ENCODE results near the gene SCAMP2. TPM values are rescaled to one million over a fixed set of nuclear protein-coding genes. Genes with fewer than 3 reads are reported as not detected.
"Not testable (repeated sequence)": the region's sequence is repeated elsewhere in the genome, so short reads cannot be mapped to it uniquely, and the experiment has no call there.

SCAMP2 gene, protein sequence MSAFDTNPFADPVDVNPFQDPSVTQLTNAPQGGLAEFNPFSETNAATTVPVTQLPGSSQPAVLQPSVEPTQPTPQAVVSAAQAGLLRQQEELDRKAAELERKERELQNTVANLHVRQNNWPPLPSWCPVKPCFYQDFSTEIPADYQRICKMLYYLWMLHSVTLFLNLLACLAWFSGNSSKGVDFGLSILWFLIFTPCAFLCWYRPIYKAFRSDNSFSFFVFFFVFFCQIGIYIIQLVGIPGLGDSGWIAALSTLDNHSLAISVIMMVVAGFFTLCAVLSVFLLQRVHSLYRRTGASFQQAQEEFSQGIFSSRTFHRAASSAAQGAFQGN
- polyA plus RNA-seq, result 100 to 1,000 TPM in 1 of 4 donors, 10 to 100 TPM in 3; 52.3 to 128 (median 75.7) TPM
- long read RNA-seq, donor 1, result 0 reads
- long read RNA-seq, donor 2, transcript SCAMP2-201 (9 exons, 2,453 nt), result major isoform, 25 of 35 reads
- long read RNA-seq, donor 2, partial matches to known transcripts, result 8 of 35 reads
- long read RNA-seq, donor 2, other reads (novel, unspliced or antisense), result 0 of 35 reads
- long read RNA-seq, donor 3, transcript SCAMP2-201 (9 exons, 2,453 nt), result major isoform, 21 of 41 reads
- long read RNA-seq, donor 3, partial matches to known transcripts, result 17 of 41 reads
- long read RNA-seq, donor 3, other reads (novel, unspliced or antisense), result 0 of 41 reads
- long read RNA-seq, donor 4, partial matches to known transcripts, result 0 of 2 reads
- long read RNA-seq, donor 4, other reads (novel, unspliced or antisense), result 0 of 2 reads
- long read RNA-seq, donor 5, transcript SCAMP2-201 (9 exons, 2,453 nt), result major isoform, 5 of 5 reads
- long read RNA-seq, donor 5, partial matches to known transcripts, result 0 of 5 reads
- long read RNA-seq, donor 5, other reads (novel, unspliced or antisense), result 0 of 5 reads
- long read RNA-seq, donor 6, transcript SCAMP2-201 (9 exons, 2,453 nt), result major isoform, 40 of 79 reads
- long read RNA-seq, donor 6, partial matches to known transcripts, result 37 of 79 reads
- long read RNA-seq, donor 6, other reads (novel, unspliced or antisense), result 0 of 79 reads
- long read RNA-seq, donor 7, transcript SCAMP2-201 (9 exons, 2,453 nt), result major isoform, 24 of 25 reads
- long read RNA-seq, donor 7, partial matches to known transcripts, result 0 of 25 reads
- long read RNA-seq, donor 7, other reads (novel, unspliced or antisense), result 0 of 25 reads
- long read RNA-seq, donor 8, partial matches to known transcripts, result 0 of 2 reads
- long read RNA-seq, donor 8, other reads (novel, unspliced or antisense), result 0 of 2 reads
- long read RNA-seq, donor 9, transcript SCAMP2-201 (9 exons, 2,453 nt), result major isoform, 10 of 10 reads
- long read RNA-seq, donor 9, partial matches to known transcripts, result 0 of 10 reads
- long read RNA-seq, donor 9, other reads (novel, unspliced or antisense), result 0 of 10 reads
- long read RNA-seq, donor 10, transcript SCAMP2-201 (9 exons, 2,453 nt), result major isoform, 48 of 56 reads
- long read RNA-seq, donor 10, partial matches to known transcripts, result 6 of 56 reads
- long read RNA-seq, donor 10, other reads (novel, unspliced or antisense), result 0 of 56 reads

DNA sequence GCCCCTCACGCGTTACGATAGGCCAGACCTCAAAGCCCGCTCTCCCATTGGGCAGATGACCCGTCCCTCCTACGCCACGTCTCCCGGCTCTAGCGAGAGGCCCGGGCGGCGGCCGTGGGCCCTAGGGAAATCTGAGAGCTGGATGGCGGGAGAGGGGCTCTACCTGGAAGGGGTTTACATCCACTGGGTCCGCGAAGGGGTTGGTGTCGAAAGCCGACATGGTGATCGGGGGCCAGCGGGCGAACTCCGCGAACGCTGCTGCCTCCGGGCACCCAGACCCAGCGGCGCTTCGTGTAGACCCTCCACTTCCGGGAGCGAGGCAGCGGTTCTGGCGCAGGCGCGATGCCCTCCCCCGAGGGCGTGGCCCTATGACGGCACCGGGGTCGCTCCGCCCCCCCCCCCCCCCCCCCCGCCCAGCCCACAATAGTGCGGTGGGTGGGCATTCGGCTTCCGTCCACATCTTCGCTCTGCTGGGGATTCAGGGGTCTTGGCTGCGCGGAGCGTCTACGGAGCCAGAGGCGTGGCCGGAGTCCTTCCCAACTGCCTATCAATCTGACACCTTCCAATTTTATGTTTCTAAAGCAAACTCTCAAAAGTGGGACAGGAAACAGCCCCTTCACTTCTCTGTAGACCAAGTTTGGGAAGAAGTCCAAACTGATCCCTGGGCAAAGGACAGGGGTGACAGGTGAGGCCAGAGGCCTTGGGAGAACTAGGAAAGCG, at the start of gene SCAMP2:
TSS of gene SCAMP2 (minus strand) at position 330 of the 720 bp plus-strand sequence. CDS start at position 220, 110 bp downstream.
- WGBS, 3 donors, result 0 to 1% (median 1%) methylated on average over 33 to 50 of the region's 52 CpGs
- Histone ChIP-seq H3K36me3 (ENCODE audit: control insufficient read depth in 3 of 3, insufficient read depth in 2 of 3, low read depth in 1 of 3, low read length in 3 of 3) (peaks cover 0 to 13% (median 0%) of the 10 kb centered on the region in 3 donors), H3K4me3 (ENCODE audit: low read depth in 1 of 3, low read length in 3 of 3) (peak within 1 kb of the TSS; percentile 72 to 74 (median 74)), H3K27ac (ENCODE audit: low read depth in 1 of 3, low read length in 2 of 3) (peak within 1 kb of the TSS; percentile 90 to 96 (median 93)), H3K27me3 (ENCODE audit: control insufficient read depth in 3 of 3, insufficient read depth in 3 of 3, low read length in 3 of 3) (no peaks in the 10 kb centered on the region), H3K9me3 (ENCODE audit: control insufficient read depth in 2 of 2, insufficient read depth in 1 of 2, low read depth in 1 of 2, low read length in 1 of 2) (no peaks in the 10 kb centered on the region), H3K4me1 (ENCODE audit: control insufficient read depth in 3 of 3, insufficient read depth in 2 of 3, low read depth in 1 of 3, low read length in 2 of 3) (peaks cover 8 to 38% (median 14%) of the 10 kb centered on the region in 3 donors)
- DNase-seq (peak; percentile 98), FAIRE-seq (no peak)

DNA sequence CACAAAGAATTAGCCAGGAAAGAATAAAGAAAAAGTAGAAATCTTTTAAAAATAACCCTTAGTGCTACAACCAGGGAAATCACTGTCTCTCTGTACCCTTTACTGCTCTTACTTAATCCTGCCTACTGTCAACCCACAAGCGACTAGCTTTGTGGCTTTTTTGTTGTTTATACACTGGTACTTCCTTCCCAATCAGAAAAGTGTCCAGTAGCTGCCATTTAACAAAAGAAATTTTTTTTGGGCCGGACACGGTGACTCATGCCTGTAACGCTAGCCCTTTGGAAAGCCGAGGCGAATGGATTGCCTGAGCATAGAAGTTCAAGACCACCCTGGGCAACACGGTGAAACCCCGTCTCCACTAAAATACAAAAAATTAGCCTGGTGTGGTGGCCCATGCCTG, 47.3 kb upstream of the SCAMP2 start:
- no peak for DNase-seq
- H3K4me1 ChIP-seq (ENCODE audit: control insufficient read depth in 3 of 3, insufficient read depth in 2 of 3, low read depth in 1 of 3, low read length in 2 of 3), result no peaks in the 10 kb centered on the region
- peaks cover 12 to 72% (median 34%) of the 10 kb centered on the region in 3 donors for H3K36me3 ChIP-seq (ENCODE audit: control insufficient read depth in 3 of 3, insufficient read depth in 2 of 3, low read depth in 1 of 3, low read length in 3 of 3)
- H3K4me3 ChIP-seq (ENCODE audit: low read depth in 1 of 3, low read length in 3 of 3), result no peak overlapping the region
- no peaks in the 10 kb centered on the region for H3K27me3 ChIP-seq (ENCODE audit: control insufficient read depth in 3 of 3, insufficient read depth in 3 of 3, low read length in 3 of 3)
- WGBS, 3 donors, result 87 to 92% (median 89%) methylated on average over 8 of the region's 8 CpGs
- no peak for FAIRE-seq
- no peak overlapping the region for H3K27ac ChIP-seq (ENCODE audit: low read depth in 1 of 3, low read length in 2 of 3)
- H3K9me3 ChIP-seq (ENCODE audit: control insufficient read depth in 2 of 2, insufficient read depth in 1 of 2, low read depth in 1 of 2, low read length in 1 of 2), result no peaks in the 10 kb centered on the region

DNA sequence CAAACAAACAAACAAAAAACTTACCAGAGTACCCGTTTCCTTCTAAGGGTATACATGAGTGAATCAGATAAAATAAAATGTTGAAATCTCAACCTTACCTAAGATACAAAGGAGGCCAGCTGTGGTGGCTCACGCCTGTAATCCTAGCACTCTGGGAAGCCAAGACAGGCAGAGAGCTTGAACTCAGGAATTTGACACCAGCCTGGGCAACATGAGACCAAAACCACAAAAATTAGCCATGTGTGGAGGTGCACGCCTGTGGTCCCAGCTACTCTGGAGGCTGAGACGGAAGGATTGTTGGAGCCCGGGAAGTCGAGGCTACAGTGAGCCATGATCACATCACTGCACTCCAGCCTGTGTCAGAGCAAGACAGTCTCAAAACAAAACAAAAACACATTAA, 44.5 kb upstream of the SCAMP2 start:
- DNase-seq (no peak), FAIRE-seq (no peak)
- no peaks in the 10 kb centered on the region for H3K27me3 ChIP-seq (ENCODE audit: control insufficient read depth in 3 of 3, insufficient read depth in 3 of 3, low read length in 3 of 3)
- WGBS, 3 donors, result 90 to 94% (median 94%) methylated on average over 6 of the region's 6 CpGs
- H3K27ac ChIP-seq (ENCODE audit: low read depth in 1 of 3, low read length in 2 of 3), result no peak overlapping the region
- peaks cover 15 to 72% (median 30%) of the 10 kb centered on the region in 3 donors for H3K36me3 ChIP-seq (ENCODE audit: control insufficient read depth in 3 of 3, insufficient read depth in 2 of 3, low read depth in 1 of 3, low read length in 3 of 3)
- no peak overlapping the region for H3K4me3 ChIP-seq (ENCODE audit: low read depth in 1 of 3, low read length in 3 of 3)
- no peaks in the 10 kb centered on the region for H3K4me1 ChIP-seq (ENCODE audit: control insufficient read depth in 3 of 3, insufficient read depth in 2 of 3, low read depth in 1 of 3, low read length in 2 of 3)
- no peaks in the 10 kb centered on the region for H3K9me3 ChIP-seq (ENCODE audit: control insufficient read depth in 2 of 2, insufficient read depth in 1 of 2, low read depth in 1 of 2, low read length in 1 of 2)

DNA sequence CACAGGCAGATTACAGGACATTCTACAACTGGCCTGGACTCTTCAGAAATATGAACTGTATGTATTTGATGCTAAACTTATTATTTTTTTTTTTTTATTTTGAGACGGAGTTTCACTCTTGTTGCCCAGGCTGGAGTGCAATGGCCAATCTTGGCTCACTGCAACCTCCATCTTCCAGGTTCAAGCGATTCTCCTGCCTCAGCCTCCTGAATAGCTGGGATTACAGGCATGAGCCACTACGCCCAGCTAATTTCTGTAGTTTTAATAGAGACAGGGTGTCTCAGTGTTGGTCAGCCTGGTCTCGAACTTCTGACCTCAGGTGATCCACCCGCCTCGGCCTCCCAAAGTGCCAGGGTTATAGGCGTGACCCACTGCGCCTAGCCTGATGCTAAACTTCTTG, 40.6 kb upstream of the SCAMP2 start:
- not testable (repeated sequence) for H3K4me3 ChIP-seq (ENCODE audit: low read depth in 1 of 3, low read length in 3 of 3); H3K27ac ChIP-seq (ENCODE audit: low read depth in 1 of 3, low read length in 2 of 3); DNase-seq; FAIRE-seq; H3K4me1 ChIP-seq (ENCODE audit: control insufficient read depth in 3 of 3, insufficient read depth in 2 of 3, low read depth in 1 of 3, low read length in 2 of 3); H3K27me3 ChIP-seq (ENCODE audit: control insufficient read depth in 3 of 3, insufficient read depth in 3 of 3, low read length in 3 of 3); H3K9me3 ChIP-seq (ENCODE audit: control insufficient read depth in 2 of 2, insufficient read depth in 1 of 2, low read depth in 1 of 2, low read length in 1 of 2)
- H3K36me3 ChIP-seq (ENCODE audit: control insufficient read depth in 3 of 3, insufficient read depth in 2 of 3, low read depth in 1 of 3, low read length in 3 of 3), result peaks cover 11 to 67% (median 19%) of the 10 kb centered on the region in 3 donors
- WGBS, 3 donors, result 95 to 96% (median 95%) methylated on average over 8 of the region's 8 CpGs

DNA sequence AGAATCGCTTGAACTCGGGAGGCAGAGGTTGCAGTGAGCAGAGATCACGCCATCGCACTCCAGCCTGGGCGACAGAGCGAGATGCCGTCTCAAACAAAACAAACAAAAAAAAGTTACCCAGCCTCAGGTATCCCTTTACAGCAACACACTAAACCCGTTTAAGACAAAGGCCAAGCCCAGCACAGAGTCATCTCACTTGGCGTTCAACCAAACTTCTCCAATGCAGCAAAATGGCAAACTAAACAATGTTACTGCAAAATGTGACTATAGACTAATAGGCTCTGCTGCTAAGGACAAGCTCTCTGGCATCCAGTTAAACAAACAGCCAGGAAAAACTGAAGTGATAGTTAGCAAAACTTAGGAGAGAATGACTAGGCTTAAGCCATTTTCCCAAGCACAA, 39.9 kb upstream of the SCAMP2 start:
- Histone ChIP-seq H3K36me3 (ENCODE audit: control insufficient read depth in 3 of 3, insufficient read depth in 2 of 3, low read depth in 1 of 3, low read length in 3 of 3) (peaks cover 11 to 63% (median 16%) of the 10 kb centered on the region in 3 donors), H3K4me3 (ENCODE audit: low read depth in 1 of 3, low read length in 3 of 3) (no peak overlapping the region), H3K27ac (ENCODE audit: low read depth in 1 of 3, low read length in 2 of 3) (no peak overlapping the region), H3K9me3 (ENCODE audit: control insufficient read depth in 2 of 2, insufficient read depth in 1 of 2, low read depth in 1 of 2, low read length in 1 of 2) (no peaks in the 10 kb centered on the region), H3K4me1 (ENCODE audit: control insufficient read depth in 3 of 3, insufficient read depth in 2 of 3, low read depth in 1 of 3, low read length in 2 of 3) (peaks cover 0 to 3% (median 0%) of the 10 kb centered on the region in 3 donors), H3K27me3 (ENCODE audit: control insufficient read depth in 3 of 3, insufficient read depth in 3 of 3, low read length in 3 of 3) (no peaks in the 10 kb centered on the region)
- WGBS, 3 donors, result 87 to 92% (median 90%) methylated on average over 9 of the region's 9 CpGs
- DNase-seq (no peak), FAIRE-seq (no peak)

DNA sequence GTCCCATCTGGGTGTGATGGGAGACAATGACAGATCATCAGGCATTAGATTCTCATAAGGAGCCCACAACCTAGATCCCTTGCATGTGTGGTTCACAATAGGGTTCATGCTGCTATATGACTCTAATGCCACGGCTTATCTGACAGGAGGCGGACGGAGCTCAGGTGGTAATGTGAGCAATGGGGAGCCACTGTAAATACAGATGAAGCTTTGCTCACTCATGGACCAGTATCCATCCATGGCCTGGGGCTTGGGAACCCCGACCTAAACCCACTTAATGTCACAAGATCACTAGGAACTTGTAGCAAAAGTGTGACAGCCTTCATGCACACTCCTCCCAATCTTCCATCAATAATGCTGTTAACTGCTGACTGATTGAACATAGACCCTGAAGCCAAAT, 35.5 kb upstream of the SCAMP2 start:
- no peak overlapping the region for H3K27ac ChIP-seq (ENCODE audit: low read depth in 1 of 3, low read length in 2 of 3)
- 92 to 93% (median 92%) methylated on average over 4 of the region's 4 CpGs for WGBS, 3 donors
- peaks cover 9 to 35% (median 14%) of the 10 kb centered on the region in 3 donors for H3K36me3 ChIP-seq (ENCODE audit: control insufficient read depth in 3 of 3, insufficient read depth in 2 of 3, low read depth in 1 of 3, low read length in 3 of 3)
- FAIRE-seq (no peak), DNase-seq (no peak)
- no peak overlapping the region for H3K4me3 ChIP-seq (ENCODE audit: low read depth in 1 of 3, low read length in 3 of 3)
- no peaks in the 10 kb centered on the region for H3K27me3 ChIP-seq (ENCODE audit: control insufficient read depth in 3 of 3, insufficient read depth in 3 of 3, low read length in 3 of 3)
- H3K4me1 ChIP-seq (ENCODE audit: control insufficient read depth in 3 of 3, insufficient read depth in 2 of 3, low read depth in 1 of 3, low read length in 2 of 3), result peaks cover 0 to 17% (median 0%) of the 10 kb centered on the region in 3 donors
- no peaks in the 10 kb centered on the region for H3K9me3 ChIP-seq (ENCODE audit: control insufficient read depth in 2 of 2, insufficient read depth in 1 of 2, low read depth in 1 of 2, low read length in 1 of 2)

DNA sequence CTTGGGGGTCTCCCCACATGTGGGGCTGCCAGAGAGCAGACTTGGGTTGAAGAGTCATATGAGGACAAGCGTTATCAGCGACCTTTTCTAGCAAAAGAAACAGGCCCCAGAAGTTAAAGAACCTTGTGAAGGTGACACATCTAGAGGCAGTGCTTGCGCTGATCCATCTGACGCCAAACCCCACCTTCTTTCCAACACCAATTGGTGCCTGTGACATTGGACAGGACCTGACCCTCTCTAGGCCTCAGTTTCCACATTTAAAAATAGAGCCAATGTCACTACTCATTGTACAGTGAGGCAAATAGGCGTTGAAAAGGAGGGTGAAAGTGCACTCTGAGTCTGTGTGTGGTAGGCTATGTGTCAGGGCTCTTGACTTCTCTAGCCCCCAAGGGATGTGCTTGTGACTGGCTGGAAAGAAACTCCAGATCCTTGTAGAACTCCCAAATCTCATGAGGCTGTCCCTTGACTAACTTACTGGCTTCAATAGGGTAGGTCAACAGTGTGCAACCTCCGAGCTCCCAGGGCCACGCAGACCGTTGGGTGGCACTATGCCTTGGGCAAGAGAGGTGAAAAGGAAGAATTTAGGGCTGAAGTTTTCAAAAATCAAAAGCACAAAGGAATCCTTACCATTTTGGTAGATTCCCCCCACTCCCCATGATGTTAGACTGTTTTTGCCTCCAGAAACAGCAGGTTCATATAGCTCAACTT, 34.2 kb upstream of the SCAMP2 start:
- peaks cover 7 to 37% (median 11%) of the 10 kb centered on the region in 3 donors for H3K36me3 ChIP-seq (ENCODE audit: control insufficient read depth in 3 of 3, insufficient read depth in 2 of 3, low read depth in 1 of 3, low read length in 3 of 3)
- H3K27me3 ChIP-seq (ENCODE audit: control insufficient read depth in 3 of 3, insufficient read depth in 3 of 3, low read length in 3 of 3), result no peaks in the 10 kb centered on the region
- no peaks in the 10 kb centered on the region for H3K9me3 ChIP-seq (ENCODE audit: control insufficient read depth in 2 of 2, insufficient read depth in 1 of 2, low read depth in 1 of 2, low read length in 1 of 2)
- H3K27ac ChIP-seq (ENCODE audit: low read depth in 1 of 3, low read length in 2 of 3), result peak overlapping the region; percentile 25 to 93 (median 90)
- H3K4me3 ChIP-seq (ENCODE audit: low read depth in 1 of 3, low read length in 3 of 3), result peak overlapping the region; percentile 90 to 92 (median 92)
- peaks cover 0 to 17% (median 0%) of the 10 kb centered on the region in 3 donors for H3K4me1 ChIP-seq (ENCODE audit: control insufficient read depth in 3 of 3, insufficient read depth in 2 of 3, low read depth in 1 of 3, low read length in 2 of 3)
- DNase-seq (peak in 1 of 2 donors; percentile 37), FAIRE-seq (no peak)
- 41 to 47% (median 46%) methylated on average over 8 of the region's 8 CpGs for WGBS, 3 donors

Measured in small intestine (tissue), 16 donors.